WTC11 (cell line): ENCODE measurements around the gene AGPS. TPM values are rescaled to one million over a fixed set of nuclear protein-coding genes. Genes with fewer than 3 reads are reported as not detected.

Experiments
- ATAC-seq: fragments of 200-7000 bp; cut with Tn5 transposase; 2 replicates; pipeline ENCODE4 v1.10.0; 2021; ENCODE audit warnings: mild to moderate bottlenecking, moderate library complexity
- CTCF ChIA-PET: fragments of 300-600 bp; sonication (Branson Sonifier 250); formaldehyde crosslinking; loops from one replicate; lab custom pipeline; 2021; ENCODE audit warnings: antibody characterized with exemption; lab: Charles Lee
- POLR2A ChIA-PET: fragments of 350-600 bp; sonication (Branson Sonifier 250); formaldehyde crosslinking; loops from one replicate; lab custom pipeline; 2021; ENCODE audit warnings: antibody characterized with exemption; lab: Charles Lee
- DNase-seq: peaks from one replicate; pipeline ENCODE4 v3.0.0; 2021; ENCODE audit warnings: low spot score
- H3K27ac Mint-ChIP-seq: 2 replicates; pipeline ENCODE4 v1.8.0; 2021; ENCODE audit warnings: mixed read lengths
- H3K27me3 Mint-ChIP-seq: 2 replicates; pipeline ENCODE4 v1.8.0; 2021; ENCODE audit warnings: low read depth, mild to moderate bottlenecking, moderate library complexity, mixed read lengths
- H3K36me3 Mint-ChIP-seq: 2 replicates; pipeline ENCODE4 v1.8.0; 2021; ENCODE audit warnings: mixed read lengths
- H3K4me1 Mint-ChIP-seq: 2 replicates; pipeline ENCODE4 v1.8.0; 2022; ENCODE audit warnings: mixed read lengths
- H3K4me3 Mint-ChIP-seq: 2 replicates; pipeline ENCODE4 v1.8.0; 2021; ENCODE audit warnings: mild to moderate bottlenecking, moderate library complexity, mixed read lengths
- H3K9me3 Mint-ChIP-seq: 2 replicates; pipeline ENCODE4 v1.8.0; 2021; ENCODE audit warnings: mixed read lengths
- ATF1 ChIP-seq: sonication (generic); formaldehyde crosslinking; IDR thresholded peaks from 2 replicates; pipeline ENCODE4 v1.8.1; 2023; ENCODE audit warnings: mild to moderate bottlenecking, moderate library complexity, missing genetic modification reagents
- CREB1 ChIP-seq: sonication (generic); formaldehyde crosslinking; IDR thresholded peaks from 2 replicates; pipeline ENCODE4 v1.8.0; 2023; ENCODE audit warnings: mild to moderate bottlenecking, missing genetic modification reagents
- ELF4 ChIP-seq: sonication (generic); formaldehyde crosslinking; IDR thresholded peaks from 2 replicates; pipeline ENCODE4 v1.8.1; 2022; ENCODE audit warnings: low read depth, mild to moderate bottlenecking, moderate library complexity, missing genetic modification reagents
- ESRRA ChIP-seq: sonication (generic); formaldehyde crosslinking; IDR thresholded peaks from 2 replicates; pipeline ENCODE4 v1.8.1; 2022; ENCODE audit warnings: mild to moderate bottlenecking, missing genetic modification reagents, borderline replicate concordance
- IRF2 ChIP-seq: sonication (generic); formaldehyde crosslinking; IDR thresholded peaks from 2 replicates; pipeline ENCODE4 v1.8.0; 2022; ENCODE audit warnings: low read depth, missing genetic modification reagents, borderline replicate concordance
- NR2C2 ChIP-seq: sonication (generic); formaldehyde crosslinking; IDR thresholded peaks from 2 replicates; pipeline ENCODE4 v1.8.0; 2022; ENCODE audit warnings: mild to moderate bottlenecking, missing genetic modification reagents
- RORB ChIP-seq: fragments of 250-450 bp; sonication (Bioruptor Pico); IDR thresholded peaks from 2 replicates; pipeline ENCODE4 v1.9.0; 2021; ENCODE audit warnings: mild to moderate bottlenecking
- SOX15 ChIP-seq: fragments of 250-450 bp; sonication (Bioruptor Pico); IDR thresholded peaks from 2 replicates; pipeline ENCODE4 v1.9.0; 2021; ENCODE audit warnings: mild to moderate bottlenecking
- TEAD1 ChIP-seq: sonication (generic); formaldehyde crosslinking; IDR thresholded peaks from 2 replicates; pipeline ENCODE4 v1.8.0; 2022; ENCODE audit warnings: mild to moderate bottlenecking, missing genetic modification reagents
- TEAD4 ChIP-seq: sonication (generic); formaldehyde crosslinking; IDR thresholded peaks from 2 replicates; pipeline ENCODE4 v1.8.0; 2022; ENCODE audit warnings: mild to moderate bottlenecking, missing genetic modification reagents
- ZNF121 ChIP-seq: sonication (generic); formaldehyde crosslinking; IDR thresholded peaks from 2 replicates; pipeline ENCODE4 v1.8.0; 2023; ENCODE audit warnings: missing genetic modification reagents
- ZNF317 ChIP-seq: sonication (generic); formaldehyde crosslinking; IDR thresholded peaks from 2 replicates; pipeline ENCODE4 v1.8.1; 2023; ENCODE audit warnings: low read depth, mild to moderate bottlenecking, moderate library complexity, missing genetic modification reagents, borderline replicate concordance
- total RNA-seq: library from RNA; stranded (reverse); gene quantifications from 3 replicates; pipeline ENCODE4 v1.2.3, GENCODE V29; 2021
- TF ChIP-seq, protein P1 (sequence below): sonication (generic); formaldehyde crosslinking; IDR thresholded peaks from 2 replicates; pipeline ENCODE4 v1.8.1; 2023; ENCODE audit warnings: mild to moderate bottlenecking, missing genetic modification reagents
- TF ChIP-seq, protein P2 (sequence below): sonication (generic); formaldehyde crosslinking; IDR thresholded peaks from 2 replicates; pipeline ENCODE4 v1.8.0; 2022; ENCODE audit warnings: mild to moderate bottlenecking, missing genetic modification reagents
- TF ChIP-seq, protein P3 (sequence below): fragments of 250-450 bp; sonication (Bioruptor Pico); IDR thresholded peaks from 2 replicates; pipeline ENCODE4 v1.9.0; 2021; ENCODE audit warnings: moderate library complexity, mild to moderate bottlenecking, inconsistent platforms, borderline replicate concordance
- TF ChIP-seq, protein P4 (sequence below): sonication (generic); formaldehyde crosslinking; IDR thresholded peaks from 2 replicates; pipeline ENCODE4 v1.8.0; 2022; ENCODE audit warnings: mild to moderate bottlenecking, missing genetic modification reagents
- TF ChIP-seq, protein P5 (sequence below): sonication (generic); formaldehyde crosslinking; IDR thresholded peaks from 2 replicates; pipeline ENCODE4 v1.8.0; 2023; ENCODE audit warnings: mild to moderate bottlenecking, missing genetic modification reagents
- TF ChIP-seq, protein P6 (sequence below): sonication (generic); formaldehyde crosslinking; IDR thresholded peaks from 2 replicates; pipeline ENCODE4 v1.8.1; 2023; ENCODE audit warnings: mild to moderate bottlenecking, missing genetic modification reagents, borderline replicate concordance
- TF ChIP-seq, protein P7 (sequence below): fragments of 250-450 bp; sonication (Bioruptor Pico); IDR thresholded peaks from 2 replicates; pipeline ENCODE4 v1.9.0; 2021; ENCODE audit warnings: mild to moderate bottlenecking
- TF ChIP-seq, protein P8 (sequence below): sonication (generic); formaldehyde crosslinking; IDR thresholded peaks from 2 replicates; pipeline ENCODE4 v1.8.1; 2022; ENCODE audit warnings: mild to moderate bottlenecking, missing genetic modification reagents, moderate library complexity, borderline replicate concordance

Gene AGPS
- total RNA-seq, 1 experiment from 2014 or later, result 60.8 TPM

DNA sequence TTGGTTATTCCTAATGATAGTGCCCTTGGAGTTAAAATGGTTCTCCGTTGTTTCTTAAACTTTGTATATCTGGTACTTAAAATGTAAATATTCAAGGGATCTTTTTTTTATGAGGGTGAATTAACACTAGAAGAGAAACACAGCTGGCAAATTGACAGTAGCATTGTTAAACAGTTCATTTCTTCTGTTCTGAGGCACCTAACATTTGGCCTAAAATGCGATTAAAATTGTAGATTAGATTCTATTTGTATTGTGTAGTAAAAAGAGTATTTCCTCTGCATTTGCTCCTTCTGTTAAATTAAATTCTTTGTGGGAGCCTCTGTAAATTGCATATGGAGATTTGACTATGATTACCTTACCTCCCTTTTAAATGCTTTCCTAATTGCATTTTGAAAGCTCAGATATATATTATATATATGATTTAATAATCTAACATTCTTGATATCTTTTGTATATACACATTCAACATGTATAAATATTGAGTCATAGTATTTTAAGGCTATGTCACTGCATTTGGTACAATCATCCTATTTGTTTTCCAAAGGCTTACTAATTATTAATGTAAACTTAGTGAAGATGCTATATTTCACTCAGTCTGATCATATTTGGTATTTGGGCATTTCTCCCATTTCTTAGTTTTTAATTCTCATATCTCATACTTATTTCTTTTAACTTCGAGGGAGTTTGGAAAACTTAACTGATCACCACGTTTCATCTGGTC is 124.4 kb downstream of the AGPS start (continued):
- TF ChIP-seq RORB (CRISPR knock-in tag) (no peak), CREB1 (CRISPR knock-in tag) (no peak), ESRRA (CRISPR knock-in tag) (no peak), IRF2 (no peak), TEAD1 (CRISPR knock-in tag) (no peak), TEAD4 (CRISPR knock-in tag) (no peak), NR2C2 (no peak)
- TF ChIP-seq, protein P1, sequence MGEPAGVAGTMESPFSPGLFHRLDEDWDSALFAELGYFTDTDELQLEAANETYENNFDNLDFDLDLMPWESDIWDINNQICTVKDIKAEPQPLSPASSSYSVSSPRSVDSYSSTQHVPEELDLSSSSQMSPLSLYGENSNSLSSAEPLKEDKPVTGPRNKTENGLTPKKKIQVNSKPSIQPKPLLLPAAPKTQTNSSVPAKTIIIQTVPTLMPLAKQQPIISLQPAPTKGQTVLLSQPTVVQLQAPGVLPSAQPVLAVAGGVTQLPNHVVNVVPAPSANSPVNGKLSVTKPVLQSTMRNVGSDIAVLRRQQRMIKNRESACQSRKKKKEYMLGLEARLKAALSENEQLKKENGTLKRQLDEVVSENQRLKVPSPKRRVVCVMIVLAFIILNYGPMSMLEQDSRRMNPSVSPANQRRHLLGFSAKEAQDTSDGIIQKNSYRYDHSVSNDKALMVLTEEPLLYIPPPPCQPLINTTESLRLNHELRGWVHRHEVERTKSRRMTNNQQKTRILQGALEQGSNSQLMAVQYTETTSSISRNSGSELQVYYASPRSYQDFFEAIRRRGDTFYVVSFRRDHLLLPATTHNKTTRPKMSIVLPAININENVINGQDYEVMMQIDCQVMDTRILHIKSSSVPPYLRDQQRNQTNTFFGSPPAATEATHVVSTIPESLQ (CRISPR knock-in tag), result no peak
- TF ChIP-seq, protein P2, sequence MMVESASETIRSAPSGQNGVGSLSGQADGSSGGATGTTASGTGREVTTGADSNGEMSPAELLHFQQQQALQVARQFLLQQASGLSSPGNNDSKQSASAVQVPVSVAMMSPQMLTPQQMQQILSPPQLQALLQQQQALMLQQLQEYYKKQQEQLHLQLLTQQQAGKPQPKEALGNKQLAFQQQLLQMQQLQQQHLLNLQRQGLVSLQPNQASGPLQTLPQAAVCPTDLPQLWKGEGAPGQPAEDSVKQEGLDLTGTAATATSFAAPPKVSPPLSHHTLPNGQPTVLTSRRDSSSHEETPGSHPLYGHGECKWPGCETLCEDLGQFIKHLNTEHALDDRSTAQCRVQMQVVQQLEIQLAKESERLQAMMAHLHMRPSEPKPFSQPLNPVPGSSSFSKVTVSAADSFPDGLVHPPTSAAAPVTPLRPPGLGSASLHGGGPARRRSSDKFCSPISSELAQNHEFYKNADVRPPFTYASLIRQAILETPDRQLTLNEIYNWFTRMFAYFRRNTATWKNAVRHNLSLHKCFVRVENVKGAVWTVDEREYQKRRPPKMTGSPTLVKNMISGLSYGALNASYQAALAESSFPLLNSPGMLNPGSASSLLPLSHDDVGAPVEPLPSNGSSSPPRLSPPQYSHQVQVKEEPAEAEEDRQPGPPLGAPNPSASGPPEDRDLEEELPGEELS, result no peak
- TF ChIP-seq, protein P3, sequence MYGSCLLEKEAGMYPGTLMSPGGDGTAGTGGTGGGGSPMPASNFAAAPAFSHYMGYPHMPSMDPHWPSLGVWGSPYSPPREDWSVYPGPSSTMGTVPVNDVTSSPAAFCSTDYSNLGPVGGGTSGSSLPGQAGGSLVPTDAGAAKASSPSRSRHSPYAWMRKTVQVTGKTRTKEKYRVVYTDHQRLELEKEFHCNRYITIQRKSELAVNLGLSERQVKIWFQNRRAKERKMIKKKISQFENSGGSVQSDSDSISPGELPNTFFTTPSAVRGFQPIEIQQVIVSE (CRISPR knock-in tag), result no peak
- TF ChIP-seq, protein P4, sequence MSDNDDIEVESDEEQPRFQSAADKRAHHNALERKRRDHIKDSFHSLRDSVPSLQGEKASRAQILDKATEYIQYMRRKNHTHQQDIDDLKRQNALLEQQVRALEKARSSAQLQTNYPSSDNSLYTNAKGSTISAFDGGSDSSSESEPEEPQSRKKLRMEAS (CRISPR knock-in tag), result no peak
- TF ChIP-seq, protein P5, sequence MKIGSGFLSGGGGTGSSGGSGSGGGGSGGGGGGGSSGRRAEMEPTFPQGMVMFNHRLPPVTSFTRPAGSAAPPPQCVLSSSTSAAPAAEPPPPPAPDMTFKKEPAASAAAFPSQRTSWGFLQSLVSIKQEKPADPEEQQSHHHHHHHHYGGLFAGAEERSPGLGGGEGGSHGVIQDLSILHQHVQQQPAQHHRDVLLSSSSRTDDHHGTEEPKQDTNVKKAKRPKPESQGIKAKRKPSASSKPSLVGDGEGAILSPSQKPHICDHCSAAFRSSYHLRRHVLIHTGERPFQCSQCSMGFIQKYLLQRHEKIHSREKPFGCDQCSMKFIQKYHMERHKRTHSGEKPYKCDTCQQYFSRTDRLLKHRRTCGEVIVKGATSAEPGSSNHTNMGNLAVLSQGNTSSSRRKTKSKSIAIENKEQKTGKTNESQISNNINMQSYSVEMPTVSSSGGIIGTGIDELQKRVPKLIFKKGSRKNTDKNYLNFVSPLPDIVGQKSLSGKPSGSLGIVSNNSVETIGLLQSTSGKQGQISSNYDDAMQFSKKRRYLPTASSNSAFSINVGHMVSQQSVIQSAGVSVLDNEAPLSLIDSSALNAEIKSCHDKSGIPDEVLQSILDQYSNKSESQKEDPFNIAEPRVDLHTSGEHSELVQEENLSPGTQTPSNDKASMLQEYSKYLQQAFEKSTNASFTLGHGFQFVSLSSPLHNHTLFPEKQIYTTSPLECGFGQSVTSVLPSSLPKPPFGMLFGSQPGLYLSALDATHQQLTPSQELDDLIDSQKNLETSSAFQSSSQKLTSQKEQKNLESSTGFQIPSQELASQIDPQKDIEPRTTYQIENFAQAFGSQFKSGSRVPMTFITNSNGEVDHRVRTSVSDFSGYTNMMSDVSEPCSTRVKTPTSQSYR (CRISPR knock-in tag), result no peak
- TF ChIP-seq, protein P6, sequence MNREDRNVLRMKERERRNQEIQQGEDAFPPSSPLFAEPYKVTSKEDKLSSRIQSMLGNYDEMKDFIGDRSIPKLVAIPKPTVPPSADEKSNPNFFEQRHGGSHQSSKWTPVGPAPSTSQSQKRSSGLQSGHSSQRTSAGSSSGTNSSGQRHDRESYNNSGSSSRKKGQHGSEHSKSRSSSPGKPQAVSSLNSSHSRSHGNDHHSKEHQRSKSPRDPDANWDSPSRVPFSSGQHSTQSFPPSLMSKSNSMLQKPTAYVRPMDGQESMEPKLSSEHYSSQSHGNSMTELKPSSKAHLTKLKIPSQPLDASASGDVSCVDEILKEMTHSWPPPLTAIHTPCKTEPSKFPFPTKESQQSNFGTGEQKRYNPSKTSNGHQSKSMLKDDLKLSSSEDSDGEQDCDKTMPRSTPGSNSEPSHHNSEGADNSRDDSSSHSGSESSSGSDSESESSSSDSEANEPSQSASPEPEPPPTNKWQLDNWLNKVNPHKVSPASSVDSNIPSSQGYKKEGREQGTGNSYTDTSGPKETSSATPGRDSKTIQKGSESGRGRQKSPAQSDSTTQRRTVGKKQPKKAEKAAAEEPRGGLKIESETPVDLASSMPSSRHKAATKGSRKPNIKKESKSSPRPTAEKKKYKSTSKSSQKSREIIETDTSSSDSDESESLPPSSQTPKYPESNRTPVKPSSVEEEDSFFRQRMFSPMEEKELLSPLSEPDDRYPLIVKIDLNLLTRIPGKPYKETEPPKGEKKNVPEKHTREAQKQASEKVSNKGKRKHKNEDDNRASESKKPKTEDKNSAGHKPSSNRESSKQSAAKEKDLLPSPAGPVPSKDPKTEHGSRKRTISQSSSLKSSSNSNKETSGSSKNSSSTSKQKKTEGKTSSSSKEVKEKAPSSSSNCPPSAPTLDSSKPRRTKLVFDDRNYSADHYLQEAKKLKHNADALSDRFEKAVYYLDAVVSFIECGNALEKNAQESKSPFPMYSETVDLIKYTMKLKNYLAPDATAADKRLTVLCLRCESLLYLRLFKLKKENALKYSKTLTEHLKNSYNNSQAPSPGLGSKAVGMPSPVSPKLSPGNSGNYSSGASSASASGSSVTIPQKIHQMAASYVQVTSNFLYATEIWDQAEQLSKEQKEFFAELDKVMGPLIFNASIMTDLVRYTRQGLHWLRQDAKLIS (CRISPR knock-in tag), result no peak

DNA sequence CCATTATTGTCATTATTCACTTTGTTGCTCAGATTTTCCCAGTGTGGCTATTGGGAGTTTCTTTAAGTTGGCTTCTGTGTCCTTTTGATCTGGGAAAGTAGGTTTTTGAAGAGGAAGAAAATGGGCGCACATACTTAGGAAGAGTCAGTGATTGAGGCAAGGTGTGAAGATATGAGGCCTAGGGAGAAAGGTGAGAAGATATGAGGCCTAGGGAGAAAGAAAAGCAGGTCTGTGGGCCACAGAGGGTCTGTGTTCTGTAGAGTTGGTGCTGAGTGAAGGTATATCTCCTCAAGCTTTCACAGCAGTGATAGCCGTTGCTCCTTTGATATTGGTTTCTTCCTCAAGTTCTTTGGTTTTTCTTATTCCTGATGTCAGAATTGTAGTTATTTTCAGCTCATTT is 126.2 kb downstream of the AGPS start:
- ChIA-PET CTCF (no interaction called here), POLR2A (no interaction called here)
- no peaks in the 10 kb centered on the region for H3K9me3 Mint-ChIP-seq
- no peak overlapping the region for H3K27ac Mint-ChIP-seq
- peaks cover 36% of the 10 kb centered on the region for H3K4me1 Mint-ChIP-seq
- H3K27me3 Mint-ChIP-seq, result no peaks in the 10 kb centered on the region
- no peaks in the 10 kb centered on the region for H3K36me3 Mint-ChIP-seq
- ATAC-seq (no peak), DNase-seq (no peak)
- no peak overlapping the region for H3K4me3 Mint-ChIP-seq
- TF ChIP-seq, protein P7, sequence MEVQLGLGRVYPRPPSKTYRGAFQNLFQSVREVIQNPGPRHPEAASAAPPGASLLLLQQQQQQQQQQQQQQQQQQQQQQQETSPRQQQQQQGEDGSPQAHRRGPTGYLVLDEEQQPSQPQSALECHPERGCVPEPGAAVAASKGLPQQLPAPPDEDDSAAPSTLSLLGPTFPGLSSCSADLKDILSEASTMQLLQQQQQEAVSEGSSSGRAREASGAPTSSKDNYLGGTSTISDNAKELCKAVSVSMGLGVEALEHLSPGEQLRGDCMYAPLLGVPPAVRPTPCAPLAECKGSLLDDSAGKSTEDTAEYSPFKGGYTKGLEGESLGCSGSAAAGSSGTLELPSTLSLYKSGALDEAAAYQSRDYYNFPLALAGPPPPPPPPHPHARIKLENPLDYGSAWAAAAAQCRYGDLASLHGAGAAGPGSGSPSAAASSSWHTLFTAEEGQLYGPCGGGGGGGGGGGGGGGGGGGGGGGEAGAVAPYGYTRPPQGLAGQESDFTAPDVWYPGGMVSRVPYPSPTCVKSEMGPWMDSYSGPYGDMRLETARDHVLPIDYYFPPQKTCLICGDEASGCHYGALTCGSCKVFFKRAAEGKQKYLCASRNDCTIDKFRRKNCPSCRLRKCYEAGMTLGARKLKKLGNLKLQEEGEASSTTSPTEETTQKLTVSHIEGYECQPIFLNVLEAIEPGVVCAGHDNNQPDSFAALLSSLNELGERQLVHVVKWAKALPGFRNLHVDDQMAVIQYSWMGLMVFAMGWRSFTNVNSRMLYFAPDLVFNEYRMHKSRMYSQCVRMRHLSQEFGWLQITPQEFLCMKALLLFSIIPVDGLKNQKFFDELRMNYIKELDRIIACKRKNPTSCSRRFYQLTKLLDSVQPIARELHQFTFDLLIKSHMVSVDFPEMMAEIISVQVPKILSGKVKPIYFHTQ (CRISPR knock-in tag), result no peak
- TF ChIP-seq SOX15 (no peak), ELF4 (CRISPR knock-in tag) (no peak), ZNF317 (CRISPR knock-in tag) (no peak), NR2C2 (no peak), ESRRA (CRISPR knock-in tag) (no peak), ZNF121 (CRISPR knock-in tag) (no peak), ATF1 (no peak)
- TF ChIP-seq, protein P8, sequence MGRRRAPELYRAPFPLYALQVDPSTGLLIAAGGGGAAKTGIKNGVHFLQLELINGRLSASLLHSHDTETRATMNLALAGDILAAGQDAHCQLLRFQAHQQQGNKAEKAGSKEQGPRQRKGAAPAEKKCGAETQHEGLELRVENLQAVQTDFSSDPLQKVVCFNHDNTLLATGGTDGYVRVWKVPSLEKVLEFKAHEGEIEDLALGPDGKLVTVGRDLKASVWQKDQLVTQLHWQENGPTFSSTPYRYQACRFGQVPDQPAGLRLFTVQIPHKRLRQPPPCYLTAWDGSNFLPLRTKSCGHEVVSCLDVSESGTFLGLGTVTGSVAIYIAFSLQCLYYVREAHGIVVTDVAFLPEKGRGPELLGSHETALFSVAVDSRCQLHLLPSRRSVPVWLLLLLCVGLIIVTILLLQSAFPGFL, result no peak
